ENCODE data around the gene PLSCR2.
"Not testable (repeated sequence)": the region's sequence is repeated elsewhere in the genome, so short reads cannot be mapped to it uniquely, and the experiment has no call there.

Gene PLSCR2

DNA sequence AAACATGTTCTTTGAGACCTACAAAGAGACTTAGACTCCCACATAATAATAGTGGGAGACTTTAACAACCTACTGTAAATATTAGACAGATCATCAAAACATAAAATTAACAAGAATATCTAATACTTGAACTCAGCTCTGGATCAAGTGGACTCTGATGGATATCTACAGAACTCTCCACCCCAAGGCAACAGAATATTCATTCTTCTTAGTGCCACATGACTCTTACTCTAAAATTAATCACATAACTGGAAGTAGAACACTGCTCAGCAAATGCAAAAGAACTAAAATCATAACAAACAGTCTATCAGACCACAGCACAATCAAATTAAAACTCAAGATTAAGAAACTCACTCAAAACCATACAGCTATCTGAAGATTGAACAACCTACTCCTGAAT, 15.9 kb upstream of the PLSCR2 start:
- no peak for DNase-seq

DNA sequence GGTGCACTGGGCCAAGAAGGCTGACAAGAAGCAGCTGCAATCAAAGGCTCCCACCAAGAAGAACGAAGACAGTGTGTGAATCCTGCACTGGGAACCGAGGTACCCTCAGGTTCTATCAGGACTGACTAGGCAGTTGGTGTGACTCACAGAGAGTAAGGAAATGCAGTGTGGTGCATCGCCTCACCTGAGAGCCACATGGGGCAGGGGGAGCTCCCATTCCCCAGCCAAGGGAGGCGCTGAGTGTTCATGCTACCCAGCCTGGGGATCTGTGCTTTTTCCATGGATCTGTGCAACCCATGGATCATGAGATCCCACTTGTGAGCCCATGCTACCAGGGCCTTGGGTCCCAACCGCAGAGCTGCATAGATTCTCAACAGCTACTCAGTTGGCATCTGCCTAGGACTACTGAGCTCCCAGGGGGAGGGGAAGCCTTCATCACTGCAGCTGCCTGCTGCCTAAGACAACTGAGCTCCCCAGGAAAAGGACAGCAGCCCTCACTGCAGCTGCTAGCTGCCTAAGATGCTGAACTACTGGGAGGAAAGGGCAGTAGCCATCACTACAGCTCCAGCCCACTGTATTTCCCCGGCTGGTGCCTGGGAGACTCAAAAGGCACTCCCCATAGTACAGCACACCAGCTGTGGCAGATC, 6.9 kb upstream of the PLSCR2 start:
- no peak for DNase-seq

DNA sequence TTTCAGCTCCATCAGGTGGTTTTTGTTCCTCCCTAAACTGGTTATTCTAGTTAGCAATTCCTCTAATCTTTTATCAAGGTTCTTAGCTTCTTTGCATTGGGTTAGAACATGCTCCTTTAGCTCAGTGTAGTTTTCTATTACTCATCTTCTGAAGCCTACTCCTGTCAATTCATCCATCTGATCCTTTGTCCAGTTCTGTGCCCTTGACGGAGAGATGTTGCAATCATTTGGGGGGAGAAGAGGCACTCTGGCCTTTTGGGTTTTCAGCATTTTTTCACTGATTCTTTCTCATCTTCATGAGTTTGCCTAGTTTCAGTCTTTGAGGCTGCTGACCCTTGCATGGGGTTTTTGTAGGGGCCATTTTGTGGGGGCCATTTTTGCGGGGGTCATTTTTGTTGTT, 5.6 kb upstream of the PLSCR2 start:
- DNase-seq, result not testable (repeated sequence)

DNA sequence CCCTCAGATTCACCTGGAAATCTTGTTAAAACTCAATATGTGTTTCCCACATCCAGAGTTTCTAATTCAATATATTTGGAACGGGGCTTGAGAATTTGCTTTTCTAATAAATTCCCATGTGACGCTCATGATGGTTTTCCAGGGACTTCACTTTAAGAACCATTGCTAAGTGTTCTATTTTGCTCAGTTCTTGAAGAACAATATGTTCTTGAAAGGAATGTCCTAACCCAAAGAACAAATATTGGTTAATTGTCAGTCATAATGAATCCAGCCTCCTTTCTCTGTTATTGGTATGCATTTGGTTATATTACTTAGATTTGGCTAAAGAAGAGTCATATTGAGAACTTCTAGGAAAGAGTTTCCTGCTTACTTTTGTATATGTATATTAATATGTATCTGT, 4.4 kb upstream of the PLSCR2 start:
- no peak for DNase-seq

DNA sequence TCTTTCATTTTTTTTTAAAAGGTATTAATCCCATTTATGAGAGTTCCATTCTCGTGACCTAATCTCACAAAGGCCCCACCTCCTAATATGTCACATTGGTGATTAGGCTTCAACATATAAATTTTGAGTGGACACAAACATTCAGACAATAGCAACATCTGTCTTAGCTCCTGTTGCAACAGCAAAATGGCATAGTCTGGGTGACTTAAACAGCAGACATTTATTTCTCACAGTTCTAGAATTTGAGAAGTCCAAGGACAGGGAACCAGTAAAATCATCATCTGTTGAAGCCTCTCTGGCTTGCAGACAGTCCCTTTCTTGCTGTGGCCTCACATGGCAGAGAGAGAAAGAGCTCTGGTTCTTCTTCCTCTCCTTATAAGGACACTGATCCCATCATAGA, 3.2 kb upstream of the PLSCR2 start:
- no peak for DNase-seq

DNA sequence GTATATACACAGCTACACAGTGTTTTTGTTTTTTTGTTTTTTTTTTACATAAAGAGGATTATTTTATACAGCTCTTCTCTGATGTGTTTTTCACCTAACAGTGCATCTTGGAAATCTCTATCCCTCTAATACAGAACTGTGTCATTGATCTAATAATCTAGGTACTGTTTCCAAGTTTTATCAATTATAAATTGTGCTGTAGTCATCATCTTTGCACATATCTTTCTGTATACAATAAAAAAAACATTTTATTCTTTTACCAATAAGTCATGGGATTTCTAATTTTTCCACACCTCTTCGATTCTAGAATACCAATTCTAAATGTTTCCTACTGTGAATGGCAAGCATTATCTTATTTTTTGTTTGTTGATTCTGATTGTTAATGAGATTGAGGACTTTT, 1.7 kb upstream of the PLSCR2 start:
- no peak for DNase-seq

DNA sequence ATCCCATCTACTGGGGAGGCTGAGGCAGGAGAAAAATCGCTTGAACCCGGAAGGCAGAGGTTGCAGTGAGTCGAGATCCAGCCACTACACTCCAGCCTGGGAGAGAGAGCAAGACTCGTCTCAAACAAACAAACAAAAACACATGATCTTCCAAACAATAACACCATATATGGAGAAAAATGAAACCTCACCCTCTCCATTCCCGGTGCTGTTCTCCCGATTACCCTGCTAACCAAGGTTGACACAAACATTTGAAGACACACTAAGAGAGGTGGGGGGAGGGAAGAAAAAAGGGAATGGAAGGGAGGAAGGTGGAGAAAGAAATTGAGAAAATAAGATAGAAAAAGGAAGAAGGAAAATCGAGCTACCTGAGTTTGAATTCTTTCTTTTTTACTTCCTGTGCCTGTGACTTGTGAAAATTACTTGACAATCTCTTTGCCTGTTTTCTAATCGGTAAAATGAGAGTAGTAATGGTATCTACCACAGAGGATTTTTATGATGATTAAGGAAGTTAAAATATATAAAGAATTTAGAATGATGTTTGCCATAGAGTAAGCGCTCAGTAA, 1.1 kb upstream of the PLSCR2 start:
- DNase-seq, result no peak

DNA sequence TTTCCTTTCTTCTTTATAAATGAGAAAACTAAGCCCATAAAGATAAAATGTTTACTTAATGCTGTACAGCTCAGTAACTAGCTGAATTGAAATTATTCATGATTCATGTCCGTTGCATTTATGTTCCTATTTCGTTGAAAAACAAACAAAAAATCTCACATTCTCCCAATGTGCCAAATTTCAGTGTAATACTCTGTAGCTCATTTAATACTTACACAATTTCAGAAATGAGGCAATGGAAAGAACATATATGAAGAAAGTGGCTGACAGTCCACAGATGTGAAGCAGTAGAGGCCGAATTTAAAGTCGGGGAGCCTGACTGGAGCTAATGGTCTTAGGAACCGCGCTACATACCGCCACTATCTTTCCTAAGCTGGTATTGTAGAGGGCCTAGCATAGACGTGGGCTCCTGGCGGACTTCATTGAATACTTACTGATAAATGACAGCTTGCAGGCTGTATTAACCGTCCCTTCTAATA, 651 bp downstream of the PLSCR2 start:
- peak; percentile 4 for DNase-seq

DNA sequence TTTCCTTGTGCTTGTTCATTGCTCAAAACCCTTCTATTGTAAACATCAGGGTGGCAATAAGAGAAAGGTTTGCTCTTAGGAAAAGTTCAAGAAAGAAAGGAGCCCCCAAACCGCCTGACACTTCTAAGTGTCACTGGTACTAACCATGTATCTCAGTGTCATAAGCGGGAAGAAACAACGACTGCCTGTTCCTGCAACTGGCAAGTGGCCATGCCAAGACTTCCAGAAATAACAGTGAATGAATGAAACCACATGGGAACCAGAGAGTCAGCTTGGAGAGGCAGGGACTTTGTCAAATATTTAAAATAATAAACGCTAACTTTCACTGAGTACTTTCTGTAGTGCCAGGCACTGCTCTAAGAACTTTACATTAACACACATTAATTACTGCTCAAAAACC, 1.1 kb downstream of the PLSCR2 start:
- DNase-seq, result no peak

DNA sequence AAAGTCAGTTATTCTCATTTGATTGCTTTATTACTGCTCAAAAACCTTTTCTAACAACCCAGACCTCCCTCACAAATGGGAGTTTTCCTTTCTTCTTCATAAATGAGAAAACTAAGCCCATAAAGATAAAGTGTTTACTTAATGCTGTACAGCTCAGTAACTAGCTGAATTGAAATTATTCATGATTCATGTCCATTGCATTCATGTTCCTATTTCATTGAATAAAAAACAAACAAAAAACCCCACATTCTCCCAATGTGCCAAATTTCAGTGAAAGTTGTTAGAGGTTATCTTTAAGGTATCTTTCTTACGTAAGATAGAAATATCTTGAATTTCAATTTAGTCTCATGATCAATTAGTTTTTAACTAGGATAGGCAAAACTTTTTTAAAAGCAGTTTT, 2.8 kb downstream of the PLSCR2 start:
- no peak for DNase-seq

DNA sequence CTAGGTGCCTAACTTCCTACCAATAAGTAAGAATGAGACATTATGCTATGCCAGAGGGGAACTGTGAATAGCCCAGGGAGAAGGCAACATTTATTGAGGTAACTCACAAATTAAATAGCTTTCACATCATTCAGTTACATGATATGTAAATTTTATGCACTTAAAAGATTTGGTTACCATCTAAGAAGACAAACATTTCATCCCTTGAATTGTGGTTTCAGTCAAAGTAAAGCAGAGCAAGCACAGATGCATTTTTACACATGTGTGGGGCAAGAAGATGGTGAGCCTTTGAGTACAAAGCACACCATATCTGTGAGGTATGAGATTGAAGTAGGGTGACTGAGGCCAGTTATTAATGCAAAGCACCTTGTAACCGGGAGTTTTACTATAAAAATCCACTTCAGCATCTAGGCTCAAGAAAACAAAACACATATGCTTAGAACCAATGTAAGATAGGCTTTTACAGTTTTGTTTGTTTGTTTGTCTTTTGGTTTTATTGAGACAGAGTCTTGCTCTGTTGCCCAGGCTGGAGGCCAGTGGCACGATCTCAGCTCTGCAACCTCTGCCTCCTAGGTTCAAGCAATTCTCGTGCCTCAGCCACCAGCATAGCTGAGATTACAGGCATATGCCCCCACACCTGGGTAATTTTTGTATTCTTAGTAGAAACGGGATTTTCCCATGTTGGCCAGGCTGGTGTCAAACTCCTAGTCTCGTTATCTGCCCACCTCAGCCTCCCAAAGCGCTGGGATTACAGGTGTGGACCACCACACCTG, 3.5 kb downstream of the PLSCR2 start:
- no peak for DNase-seq

DNA sequence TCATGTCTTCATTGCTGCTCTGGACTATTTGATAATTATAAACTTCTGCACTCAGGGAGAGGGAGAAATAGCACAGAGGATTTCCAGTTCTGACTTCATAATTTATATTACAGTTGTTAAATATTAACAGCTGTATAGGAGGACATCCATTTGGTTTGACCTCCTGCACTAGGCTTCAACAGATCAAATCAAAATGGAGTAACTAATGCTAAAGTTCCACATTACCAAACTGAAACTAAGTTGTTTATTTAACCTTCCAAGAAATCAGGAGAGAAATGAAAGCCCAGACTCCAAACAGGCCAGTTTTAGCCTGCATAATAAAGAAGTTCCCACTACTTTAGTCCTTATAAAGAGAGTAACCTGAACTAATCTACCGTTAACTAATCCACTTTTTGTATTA, 4.6 kb downstream of the PLSCR2 start:
- no peak for DNase-seq

DNA sequence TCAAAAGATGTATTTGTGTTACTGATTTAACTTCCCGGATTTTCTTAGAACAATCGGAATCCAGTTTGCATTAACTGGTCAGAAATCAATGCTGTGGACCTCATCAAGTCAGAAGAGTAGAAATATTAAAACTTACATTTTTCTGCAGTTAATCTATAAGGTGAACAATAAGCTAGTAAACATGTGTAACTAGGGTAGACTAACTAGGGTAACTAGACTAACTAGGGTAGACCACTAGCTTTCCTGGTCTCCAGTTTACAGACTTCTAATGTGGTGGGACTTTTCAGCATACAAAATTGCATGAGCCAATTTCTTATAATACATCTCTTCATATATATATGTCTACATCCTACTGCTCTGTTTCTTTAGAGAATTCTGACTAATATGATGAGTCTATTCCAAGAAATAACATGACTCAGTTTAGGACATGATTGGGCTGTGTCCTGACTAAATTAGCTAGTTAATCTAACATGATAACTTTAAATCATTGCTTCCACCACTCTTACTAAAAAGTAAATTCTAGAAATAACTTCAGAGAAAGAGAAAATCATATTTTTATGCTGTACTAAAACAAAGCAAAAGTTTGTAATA, 5.3 kb downstream of the PLSCR2 start:
- DNase-seq, result no peak

DNA sequence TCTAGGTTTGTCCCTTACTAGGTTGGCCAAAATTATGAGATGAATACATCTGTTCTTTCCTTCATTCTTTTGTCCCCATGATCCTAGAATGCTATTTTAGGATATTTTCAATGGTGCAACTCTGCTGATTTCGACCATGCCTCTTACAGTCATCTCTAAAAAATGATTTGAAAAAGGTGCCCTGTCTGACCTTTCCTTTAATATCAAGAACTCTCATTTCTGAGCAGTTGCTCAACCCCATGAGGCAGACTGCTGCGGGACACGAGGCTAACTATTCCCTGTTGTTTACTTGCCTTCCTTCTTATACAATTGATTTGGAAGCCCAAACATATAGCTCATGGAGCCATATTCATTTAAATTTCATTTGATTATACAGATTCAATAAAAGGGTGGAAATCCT, 14.6 kb downstream of the PLSCR2 start:
- no peak for DNase-seq

DNA sequence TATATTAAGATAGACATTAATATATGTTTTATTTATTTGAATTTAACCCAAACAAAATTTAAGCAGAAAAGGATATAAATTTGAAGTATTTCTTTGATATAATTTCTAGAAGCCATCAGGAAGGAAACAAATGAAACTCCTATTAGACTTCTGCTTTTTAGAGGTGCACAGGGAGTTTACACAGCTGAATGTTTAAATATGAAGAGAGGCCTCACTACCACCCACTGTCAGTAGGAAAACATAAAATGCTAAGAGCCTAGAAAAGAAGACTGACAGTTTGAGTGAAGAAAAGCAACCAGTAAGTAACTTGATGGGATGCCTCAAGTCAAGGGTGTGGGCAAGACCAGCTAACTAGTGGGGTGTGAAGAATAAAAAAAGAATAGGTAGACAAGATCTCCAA, 19.7 kb downstream of the PLSCR2 start:
- no peak for DNase-seq

DNA sequence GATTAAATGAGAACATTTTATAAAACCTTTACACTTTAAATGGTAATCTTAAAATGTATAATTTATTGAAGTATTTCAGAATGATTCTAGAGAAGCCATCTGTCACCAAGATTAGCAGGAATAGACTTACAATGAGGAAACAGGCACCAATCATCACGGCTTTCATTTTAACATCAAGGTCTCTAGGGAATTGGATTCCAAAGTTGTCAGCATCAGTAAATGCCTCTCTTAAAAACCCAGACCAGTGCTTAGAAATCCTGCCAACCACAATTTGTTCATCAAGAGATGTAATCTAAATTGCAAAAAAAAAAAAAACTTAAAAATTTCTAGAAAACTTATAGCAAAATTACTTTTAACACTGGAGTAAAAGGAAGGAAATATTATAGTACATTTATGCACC, 20.3 kb downstream of the PLSCR2 start:
- no peak for DNase-seq

DNA sequence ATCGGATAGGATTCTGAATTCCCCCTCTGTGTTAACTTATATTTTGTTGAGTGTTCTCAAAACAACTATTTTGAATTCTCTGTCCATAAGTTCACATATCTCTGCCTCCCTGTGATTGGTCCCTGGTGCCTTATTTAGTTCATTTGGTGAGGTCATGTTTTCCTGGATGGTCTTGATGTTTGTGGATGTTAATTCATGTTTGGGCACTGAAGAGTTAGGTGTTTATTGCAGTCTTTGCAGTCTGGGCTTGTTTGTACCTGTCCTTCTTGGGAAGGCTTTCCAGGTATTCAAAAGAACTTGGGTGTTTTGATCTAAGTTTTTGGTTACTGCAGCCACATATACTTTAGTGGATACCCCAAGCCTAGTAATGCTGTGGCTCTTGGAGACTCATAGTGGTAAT, 23.3 kb downstream of the PLSCR2 start:
- DNase-seq, result no peak

DNA sequence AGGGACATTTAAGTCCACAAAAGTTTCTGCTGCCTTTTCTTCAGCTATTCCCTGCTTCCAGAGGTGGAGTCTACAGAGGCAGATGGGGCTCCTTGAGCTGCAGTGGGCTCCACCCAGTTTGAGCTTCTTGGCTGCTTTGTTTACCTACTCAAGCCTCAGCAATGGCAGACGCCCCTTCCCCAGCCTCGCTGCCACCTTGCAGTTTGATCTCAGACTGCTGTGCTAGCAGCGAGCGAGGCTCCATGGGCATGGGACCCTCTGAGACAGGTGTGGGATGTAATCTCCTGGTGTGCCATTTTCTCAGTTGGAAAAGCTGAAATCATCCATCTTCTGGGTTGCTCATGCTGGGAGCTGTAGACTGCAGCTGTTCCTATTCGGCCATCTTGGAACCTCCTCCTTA, 29.1 kb downstream of the PLSCR2 start:
- DNase-seq, result not testable (repeated sequence)

DNA sequence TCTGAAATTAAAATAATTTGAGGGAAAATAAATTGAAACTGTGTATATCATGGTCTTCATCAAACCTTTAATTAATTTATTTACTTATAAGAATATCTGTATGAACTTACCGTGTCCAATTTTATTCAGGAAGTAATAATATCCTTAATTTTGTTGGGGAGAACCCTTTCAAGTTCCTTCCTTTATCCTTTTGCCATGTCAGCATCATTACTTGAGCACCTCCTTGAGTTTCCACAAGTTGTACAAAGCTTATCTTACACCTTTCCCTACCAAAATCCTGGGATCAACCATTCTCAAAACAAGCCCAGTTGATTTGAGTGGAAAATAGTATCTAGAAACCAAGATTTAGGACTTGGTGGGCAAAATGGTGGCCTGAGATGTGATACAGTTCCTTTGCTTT, 37.3 kb downstream of the PLSCR2 start:
- DNase-seq, result no peak

DNA sequence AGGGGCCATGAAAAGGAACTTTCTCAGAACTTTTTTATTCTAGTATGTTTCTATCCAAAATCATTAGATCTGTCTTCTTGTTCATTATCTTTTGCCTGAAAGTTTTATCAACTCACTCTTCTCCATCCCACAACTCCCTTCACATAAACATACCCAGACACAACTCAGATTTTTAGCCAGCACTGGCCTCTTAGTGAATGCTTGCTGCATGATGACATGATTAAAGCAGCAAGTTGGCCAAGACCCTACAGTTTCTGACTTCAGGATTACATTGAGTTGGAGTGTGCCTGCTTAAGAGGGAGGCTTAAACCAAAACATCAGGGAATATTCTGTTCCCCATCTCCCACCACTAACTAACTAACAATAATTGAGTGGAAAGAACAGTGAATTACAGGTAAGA, 38.1 kb downstream of the PLSCR2 start:
- no peak for DNase-seq

DNA sequence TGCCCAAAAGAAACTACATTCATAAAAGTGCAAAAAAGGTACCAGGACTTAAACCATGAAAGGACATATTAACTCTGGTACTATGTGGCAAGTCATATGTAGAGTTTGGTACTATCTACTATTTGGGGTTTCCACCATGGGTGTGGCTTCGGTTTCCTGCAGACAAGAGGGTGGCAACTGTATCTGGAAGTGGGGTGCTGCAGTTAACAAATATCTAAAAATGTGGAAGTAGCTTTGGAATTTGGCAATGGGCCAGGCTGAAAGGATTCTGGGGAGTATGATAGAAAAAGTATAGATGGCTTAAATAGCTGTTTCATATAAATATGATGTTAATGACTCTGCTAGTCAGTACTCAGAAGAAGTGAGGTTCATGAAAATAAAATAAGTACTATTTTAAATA, 44.0 kb downstream of the PLSCR2 start:
- no peak for DNase-seq

DNA sequence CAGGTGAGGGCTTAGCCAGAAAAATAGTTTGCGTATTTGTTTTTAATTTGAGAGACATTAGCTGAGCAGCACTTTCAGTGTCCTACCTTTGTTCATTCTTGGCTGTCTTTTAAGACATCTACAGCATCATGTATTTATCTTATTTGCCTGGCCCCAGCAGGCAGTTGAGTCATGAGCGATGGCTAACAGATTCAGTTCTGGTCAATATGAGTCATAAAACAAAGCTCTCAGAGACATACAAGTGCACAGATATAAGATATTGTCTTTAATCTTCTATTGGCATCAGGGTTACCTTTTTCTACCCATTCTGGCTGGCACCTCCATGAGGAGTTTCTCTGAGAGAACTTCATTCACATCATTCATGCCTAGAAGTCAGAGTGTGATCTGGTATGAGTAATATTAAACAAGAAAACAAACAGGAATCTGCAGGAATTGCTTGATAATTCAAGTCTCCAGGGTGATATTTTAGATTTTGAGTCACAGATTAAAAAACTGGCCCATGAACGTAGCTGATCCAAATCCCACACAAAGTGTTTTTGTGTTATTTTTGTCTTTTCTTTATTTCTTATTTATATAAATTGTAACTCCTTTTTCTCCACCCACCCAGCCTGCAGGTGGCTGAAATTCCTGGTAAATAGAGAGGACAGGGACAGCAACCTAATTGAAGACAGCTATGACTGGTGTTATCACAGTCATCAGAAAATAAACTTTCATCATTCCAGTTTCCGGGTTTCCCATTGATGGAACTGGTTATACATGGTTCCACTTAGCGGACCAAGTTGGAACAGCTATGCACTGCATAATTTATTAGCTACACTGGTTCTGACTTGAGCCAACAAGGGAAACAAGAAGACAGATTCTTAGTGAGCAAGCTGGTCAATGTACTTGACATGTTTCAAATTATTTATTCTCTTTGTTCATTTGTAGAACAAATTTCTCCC, 47.3 kb downstream of the PLSCR2 start:
- DNase-seq, result no peak

DNA sequence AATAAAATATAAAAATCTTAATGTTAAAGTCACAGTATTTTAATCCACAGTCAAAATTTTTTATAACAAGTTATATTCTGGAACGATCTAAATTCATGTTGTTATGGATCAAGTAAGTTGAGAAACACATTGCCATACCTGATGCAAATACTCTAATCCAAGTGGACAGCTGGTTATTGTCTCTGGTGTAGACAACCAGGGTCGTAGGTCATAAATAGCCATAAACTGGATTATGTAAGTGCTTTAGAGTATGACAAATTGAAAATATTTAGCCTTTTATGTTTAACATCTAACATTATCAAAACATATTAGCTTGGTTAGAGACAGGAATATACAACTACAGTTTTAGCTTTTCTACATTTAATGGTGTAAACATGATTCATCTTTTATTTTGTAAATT, 53.0 kb downstream of the PLSCR2 start:
- DNase-seq, result no peak
